ENCODE results near the gene VKORC1L1.
"Not testable (repeated sequence)": the region's sequence is repeated elsewhere in the genome, so short reads cannot be mapped to it uniquely, and the experiment has no call there.

The VKORC1L1 gene

GRCh38 chr7:65978891-65979582, 106.2 kb downstream of the VKORC1L1 start:
- DNase-seq (ENCODE audit: low read depth), result no peak

DNA sequence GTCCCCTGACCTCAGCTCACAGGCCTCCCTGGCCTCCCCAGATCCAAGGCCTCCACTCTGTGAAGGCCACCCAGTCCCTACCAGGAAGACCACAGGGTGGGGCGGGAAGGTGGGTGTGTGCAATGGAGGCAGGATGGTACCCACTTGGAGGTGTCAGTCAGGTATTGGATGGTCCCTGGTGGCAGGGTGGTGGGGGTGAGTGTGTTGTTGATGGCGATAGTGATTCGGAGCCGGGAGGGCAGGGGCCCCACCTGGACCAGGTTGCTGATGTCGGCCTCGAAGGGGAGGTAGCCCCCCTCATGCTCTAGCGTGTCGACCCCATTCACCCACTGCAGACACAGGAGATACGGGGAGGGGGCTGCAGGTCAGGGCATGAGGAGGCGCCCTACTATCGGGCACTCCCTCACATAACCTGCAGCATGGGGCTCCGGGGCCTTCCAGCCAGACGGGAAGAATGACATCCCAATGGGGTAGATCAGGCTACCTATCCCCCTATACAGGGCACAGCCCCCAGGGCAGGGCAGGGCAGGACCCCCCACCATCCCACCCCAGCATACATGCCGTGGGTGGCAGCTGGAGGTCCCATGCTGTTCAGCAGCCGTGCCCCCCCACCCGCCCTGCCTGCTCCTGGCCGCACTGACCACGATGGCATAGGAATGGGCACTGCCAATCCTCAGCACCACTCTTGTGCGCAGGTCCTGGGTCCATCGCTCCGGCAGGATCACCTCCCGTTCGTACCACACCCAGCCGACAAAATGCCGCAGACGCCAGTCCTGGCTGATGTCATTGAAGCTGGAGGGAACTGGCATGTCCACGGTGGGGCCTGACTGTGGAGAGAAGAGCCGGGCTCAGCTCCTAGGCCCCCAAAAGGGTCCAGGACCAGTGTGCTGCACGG, 107.0 kb downstream of the VKORC1L1 start:
- DNase-seq (ENCODE audit: low read depth), result no peak

GRCh38 chr7:65980478-65981250, 107.8 kb downstream of the VKORC1L1 start:
- DNase-seq (ENCODE audit: low read depth), result peak; percentile 22

DNA sequence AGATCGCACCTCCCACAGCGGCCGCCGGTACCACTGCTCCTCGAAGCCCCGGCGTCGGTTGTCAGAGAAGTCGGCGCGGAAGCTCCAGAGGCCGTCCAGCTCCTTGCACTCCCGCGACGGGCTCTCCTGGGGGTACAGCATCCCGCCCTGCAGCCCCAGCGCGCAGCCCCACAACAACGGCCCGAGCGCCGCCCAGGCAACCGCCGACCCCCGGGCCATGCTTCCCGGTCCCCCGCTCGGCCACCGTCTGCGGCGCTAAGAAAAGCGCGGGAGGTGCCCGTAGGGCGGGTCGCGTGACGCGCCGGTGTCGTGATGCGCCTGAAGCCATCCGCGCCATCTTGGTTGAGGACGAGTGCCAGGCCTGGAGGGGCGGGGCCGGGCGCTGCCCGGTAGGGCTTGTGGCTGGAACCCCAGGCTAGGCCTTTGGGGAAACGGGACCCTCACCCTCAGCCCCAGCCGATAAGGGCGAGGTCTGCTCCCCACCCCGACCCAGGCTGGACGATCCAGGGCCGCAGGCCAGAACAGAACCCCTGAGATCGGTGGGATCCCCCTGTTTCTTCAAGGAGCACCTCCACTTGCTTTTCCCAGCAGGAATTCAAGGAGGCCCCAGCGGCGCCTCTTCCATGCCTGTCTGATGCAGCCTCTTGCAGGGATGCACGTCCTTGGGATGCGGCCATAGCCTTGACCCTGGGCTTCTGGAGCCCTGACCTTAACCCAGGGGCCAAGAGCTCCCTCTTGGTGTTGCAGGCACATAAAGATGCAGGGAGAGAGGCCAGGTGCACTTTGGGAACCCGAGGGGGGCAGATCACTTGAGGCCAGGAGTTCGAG, 109.3 kb downstream of the VKORC1L1 start, which contains the start of gene GUSB:
TSS of gene GUSB (minus strand) at position 249 of the 828 bp plus-strand sequence. CDS start at position 219, 30 bp downstream.
- DNase-seq (ENCODE audit: low read depth), result peak; percentile 80

GRCh38 chr7:65983965-65984658, 111.2 kb downstream of the VKORC1L1 start:
- no peak for DNase-seq (ENCODE audit: low read depth)

- DNase-seq (ENCODE audit: low read depth), result no peak
These were observed 115.2 kb downstream of the VKORC1L1 start for GRCh38 chr7:65988084-65988483.

- not testable (repeated sequence) for DNase-seq (ENCODE audit: low read depth)
These were observed 115.6 kb downstream of the VKORC1L1 start for GRCh38 chr7:65988503-65988902.

GRCh38 chr7:65989694-65990080, 116.8 kb downstream of the VKORC1L1 start:
- no peak for DNase-seq (ENCODE audit: low read depth)

- DNase-seq (ENCODE audit: low read depth), result not testable (repeated sequence)
These were observed 119.0 kb downstream of the VKORC1L1 start for GRCh38 chr7:65991829-65992228.

DNA sequence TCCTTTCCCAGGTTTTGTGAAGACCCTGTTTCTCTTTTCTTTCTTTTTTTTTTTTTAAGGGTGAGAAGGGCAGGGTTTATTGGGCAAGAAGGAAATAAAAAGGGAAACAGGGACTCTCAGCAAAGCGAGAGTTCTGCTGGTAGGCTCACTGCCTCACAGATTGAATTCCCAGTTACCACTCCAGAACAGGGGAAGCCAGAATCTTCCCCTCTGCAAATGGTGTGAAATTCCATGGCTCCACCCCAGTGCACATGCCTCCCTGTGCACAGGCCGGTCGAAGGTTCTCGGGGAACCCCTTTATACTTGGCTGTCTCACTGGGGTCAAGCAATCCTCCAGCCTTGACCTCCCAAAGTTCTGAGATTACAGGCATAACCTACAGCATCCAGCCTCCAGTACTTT, 119.7 kb downstream of the VKORC1L1 start:
- no peak for DNase-seq (ENCODE audit: low read depth)

GRCh38 chr7:65994984-65995383, 122.1 kb downstream of the VKORC1L1 start:
- DNase-seq (ENCODE audit: low read depth), result not testable (repeated sequence)

DNA sequence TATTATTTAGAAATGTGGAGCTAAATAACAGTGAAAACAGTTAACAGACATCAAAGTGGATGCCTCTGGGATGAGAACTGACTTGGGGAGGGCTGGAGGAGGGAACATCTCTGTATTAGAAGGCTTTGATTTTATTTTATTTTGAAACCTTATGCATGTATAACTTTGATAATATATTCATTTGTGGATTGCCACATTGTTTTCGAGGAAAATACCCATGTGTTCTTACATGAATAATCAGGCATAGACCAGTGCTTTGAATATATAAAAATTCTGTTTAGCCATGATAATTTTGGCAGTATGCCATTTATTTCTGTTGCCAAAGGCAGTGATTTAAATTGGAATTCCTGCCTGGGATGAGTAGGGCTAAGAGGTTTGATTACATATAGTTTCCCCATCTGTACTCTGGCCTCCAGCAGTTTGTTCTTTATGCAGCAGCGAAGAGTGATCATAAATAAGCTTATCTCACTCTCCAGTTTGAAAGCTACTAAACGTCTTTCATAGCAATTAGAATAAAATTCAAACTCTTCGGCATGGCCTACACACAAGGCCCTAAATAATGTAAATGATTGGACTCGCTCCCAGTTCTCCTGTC, 128.0 kb downstream of the VKORC1L1 start:
- DNase-seq (ENCODE audit: low read depth), result not testable (repeated sequence)

GRCh38 chr7:66005115-66005671, 132.3 kb downstream of the VKORC1L1 start:
- not testable (repeated sequence) for DNase-seq (ENCODE audit: low read depth)

- no peak for DNase-seq (ENCODE audit: low read depth)
These were observed 134.4 kb downstream of the VKORC1L1 start for GRCh38 chr7:66007232-66007631.

All from stimulated activated CD8-positive, alpha-beta memory T cell treated with anti-CD3 and anti-CD28 coated beads, Interleukin-12 subunit alpha, Interleukin-12 subunit beta, amount 100 ng/mL, for 4 hours (primary cell).